GM19328 (cell line): ENCODE results near the gene ACTG1.
"Not testable (repeated sequence)": the region's sequence is repeated elsewhere in the genome, so short reads cannot be mapped to it uniquely, and the experiment has no call there.

Source experiments
- ATAC-seq: cut with Tn5 transposase; IDR thresholded peaks from one replicate; pipeline ENCODE4 v1.9.1; 2021; ENCODE audit warnings: mild to moderate bottlenecking, moderate library complexity; ENCODE audit not compliant: unreplicated experiment

Gene ACTG1

DNA sequence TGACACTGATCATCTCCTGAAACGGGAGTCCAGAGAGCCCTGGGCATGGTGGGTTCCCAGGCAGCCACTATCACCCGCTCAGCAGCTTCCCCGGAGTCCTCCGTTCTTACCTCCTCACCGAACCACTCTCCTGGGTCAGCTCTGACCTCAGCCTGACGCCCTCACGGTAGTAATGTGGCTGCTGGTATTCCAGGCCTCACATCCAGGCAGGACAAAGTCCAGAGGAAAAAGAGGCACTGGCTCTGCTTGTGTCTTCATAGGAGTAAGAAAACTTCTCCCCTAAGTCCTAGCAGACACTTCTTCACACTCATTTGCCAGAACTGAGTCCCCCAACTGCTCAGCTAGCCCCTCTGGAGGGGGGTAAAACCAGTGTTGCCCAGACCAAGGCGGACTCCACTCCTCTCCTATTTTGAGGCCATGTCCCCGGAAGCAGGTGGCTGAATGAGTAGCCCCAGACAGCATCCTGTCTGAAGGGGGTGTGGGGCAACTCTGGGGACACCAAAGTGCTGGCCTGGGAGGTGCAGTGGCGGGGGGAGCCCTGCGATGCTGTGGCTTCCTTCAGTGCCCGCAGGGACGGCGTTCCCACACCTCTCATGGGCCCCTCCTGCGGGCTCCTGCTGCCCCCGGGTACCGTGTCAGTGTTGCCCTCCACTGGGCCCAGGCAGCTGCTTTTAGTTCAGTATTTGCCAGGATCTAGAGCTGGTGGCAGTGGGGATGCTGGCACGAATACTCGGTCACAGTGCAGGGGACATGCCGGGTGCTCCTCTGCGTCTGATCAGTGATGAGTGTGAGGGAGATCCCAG, 20.9 kb upstream of the ACTG1 start:
- ATAC-seq: no peak

DNA sequence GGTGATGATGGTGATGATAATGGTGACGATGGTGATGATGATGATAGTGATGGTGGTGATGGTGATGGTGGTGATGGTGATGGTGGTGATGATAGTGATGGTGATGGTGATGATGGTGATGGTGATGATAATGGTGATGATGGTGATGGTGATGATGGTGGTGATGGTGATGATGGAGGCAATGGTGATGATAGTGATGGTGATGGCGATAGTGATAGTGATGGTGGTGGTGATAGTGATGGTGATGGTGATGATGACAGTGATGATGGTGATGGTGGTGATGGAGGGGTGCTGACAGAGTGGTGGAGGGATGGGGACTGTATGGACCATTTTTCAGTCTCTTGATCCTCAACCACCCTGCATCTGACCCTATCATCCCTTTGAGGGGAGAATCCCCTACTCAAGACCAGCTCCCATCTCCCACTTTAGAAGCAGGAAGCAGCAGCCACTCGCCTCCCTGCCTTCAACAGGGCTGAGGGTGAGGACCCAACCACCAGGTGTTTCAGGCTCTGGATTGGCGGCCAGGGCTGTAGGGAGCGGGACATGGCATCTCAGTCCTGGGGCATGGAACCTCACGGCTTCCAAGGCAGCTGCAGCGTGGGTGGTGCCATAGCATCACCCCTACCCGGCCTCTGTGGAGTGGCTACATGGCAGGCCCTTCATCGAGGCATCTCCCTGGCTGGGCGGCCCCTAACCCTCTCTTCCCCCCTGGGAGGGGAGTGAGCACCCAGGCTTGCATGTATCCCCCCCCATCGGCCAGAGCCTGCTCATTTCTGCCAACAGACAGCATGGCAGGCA, 20.1 kb upstream of the ACTG1 start:
- ATAC-seq: no peak

DNA sequence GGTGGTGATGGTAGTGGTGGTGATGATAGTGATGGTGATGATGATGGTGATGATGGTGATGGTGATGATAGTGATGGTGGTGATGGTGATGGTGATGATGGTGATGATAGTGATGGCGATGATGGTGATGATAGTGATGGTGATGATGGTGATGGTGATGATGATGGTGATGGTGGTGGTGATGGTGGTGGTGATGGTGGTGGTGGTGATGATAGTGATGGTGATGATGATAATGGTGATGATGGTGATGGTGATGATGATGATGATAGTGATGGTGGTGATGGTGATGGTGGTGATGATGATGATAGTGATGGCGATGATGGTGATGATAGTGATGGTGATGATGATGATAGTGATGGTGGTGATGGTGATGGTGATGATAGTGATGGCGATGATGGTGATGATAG, 19.4 kb upstream of the ACTG1 start:
- not testable (repeated sequence) for ATAC-seq

DNA sequence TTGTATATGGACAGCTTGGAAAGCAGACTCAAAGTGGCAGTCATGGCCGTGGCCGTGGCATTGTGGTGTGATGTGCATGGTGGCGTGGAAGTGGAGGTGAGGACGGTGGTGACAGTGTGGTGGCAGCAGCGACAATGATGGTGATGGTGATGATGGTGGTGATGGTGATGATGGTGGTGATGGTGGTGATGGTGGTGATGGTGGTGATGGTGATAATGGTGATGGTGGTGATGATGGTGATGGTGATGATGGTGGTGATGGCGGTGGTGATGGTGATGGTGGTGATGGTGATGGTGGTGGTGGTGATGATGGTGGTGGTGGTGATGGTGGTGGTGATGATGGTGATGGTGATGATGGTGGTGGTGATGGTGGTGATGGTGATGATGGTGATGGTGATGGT, 18.4 kb upstream of the ACTG1 start:
- ATAC-seq: not testable (repeated sequence)

DNA sequence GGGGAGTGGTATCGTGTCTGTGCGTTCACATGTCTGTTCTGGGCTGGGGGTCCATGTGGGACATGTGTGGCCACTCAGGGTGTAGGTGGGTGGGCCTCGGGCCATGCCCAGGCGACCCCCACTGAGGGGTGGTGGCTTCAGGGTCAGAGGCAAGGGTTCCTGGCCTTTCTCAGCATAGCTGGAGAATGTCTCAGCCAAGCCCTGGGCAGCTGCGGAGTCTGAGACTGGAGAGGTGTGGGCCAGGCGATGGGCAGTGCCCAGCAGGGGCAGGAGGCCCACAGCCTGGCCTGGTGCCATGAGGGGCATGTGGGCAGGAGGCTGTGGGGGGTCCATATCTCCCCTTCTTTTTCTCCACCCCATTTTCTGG, 16.8 kb upstream of the ACTG1 start:
- no peak for ATAC-seq

- no peak for ATAC-seq
These were observed 16.2 kb upstream of the ACTG1 start for GRCh38 chr17:81528651-81529436.

GRCh38 chr17:81528384-81528650, 15.7 kb upstream of the ACTG1 start:
- no peak for ATAC-seq

DNA sequence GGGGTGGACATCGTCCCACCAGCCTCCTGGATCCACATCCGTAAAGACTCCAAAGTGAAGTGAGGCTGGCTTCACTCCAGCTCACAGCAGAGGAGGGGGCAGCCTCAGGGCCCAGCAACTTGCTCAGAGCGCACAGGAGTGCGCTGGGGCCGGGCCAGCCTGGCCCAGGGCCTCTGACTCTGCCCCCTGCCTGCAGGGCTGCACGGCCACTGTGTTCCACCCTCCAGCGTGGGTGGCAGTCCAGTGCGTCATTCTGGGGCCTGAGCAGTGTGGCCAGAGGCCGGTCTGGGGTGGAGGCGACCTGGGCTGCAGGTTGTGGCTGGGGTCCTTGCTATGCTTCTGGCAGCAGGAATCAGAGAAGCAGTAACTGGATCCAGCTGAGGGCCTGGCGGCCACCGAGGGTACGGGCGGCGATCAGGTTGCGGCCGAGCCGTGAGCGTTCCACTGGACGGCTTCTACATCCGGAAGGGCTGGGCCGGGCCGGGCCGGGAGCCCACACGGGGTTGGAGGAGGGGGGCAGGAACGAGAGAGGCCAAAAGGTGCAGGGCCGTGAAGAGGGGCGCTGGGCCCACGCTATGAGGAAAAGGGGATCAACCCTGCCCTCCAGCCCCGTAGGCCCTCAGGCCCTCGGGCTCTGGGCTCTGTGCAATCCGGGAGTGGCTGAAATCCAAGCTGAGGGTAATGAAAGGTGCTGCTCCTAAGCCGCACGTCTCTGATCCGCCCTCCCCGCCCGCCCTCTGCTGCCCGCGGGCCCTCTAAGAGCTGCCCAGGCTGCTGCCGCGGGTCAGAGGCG, 15.2 kb upstream of the ACTG1 start, which contains the start of gene FSCN2:
TSS of gene FSCN2 (plus strand) at position 787 of the 793 bp plus-strand sequence. CDS start 155 bp downstream, outside the sequence.
- no peak for ATAC-seq

- no peak for ATAC-seq
These were observed 14.3 kb upstream of the ACTG1 start for GRCh38 chr17:81526662-81527571.

DNA sequence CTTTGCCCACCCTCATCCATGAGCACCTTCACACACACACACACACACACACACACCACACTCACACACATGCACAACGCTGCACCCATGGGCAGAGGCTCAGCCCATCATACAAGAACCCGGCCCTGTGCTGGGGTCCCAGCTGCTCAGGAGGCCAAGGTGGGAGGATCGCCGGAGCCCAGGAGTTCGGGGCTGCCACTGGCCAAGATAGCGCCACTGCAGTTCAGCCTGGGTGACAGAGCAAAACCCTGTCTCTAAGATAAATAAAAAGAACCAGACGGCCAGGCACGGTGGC, 12.2 kb upstream of the ACTG1 start:
- ATAC-seq: no peak

DNA sequence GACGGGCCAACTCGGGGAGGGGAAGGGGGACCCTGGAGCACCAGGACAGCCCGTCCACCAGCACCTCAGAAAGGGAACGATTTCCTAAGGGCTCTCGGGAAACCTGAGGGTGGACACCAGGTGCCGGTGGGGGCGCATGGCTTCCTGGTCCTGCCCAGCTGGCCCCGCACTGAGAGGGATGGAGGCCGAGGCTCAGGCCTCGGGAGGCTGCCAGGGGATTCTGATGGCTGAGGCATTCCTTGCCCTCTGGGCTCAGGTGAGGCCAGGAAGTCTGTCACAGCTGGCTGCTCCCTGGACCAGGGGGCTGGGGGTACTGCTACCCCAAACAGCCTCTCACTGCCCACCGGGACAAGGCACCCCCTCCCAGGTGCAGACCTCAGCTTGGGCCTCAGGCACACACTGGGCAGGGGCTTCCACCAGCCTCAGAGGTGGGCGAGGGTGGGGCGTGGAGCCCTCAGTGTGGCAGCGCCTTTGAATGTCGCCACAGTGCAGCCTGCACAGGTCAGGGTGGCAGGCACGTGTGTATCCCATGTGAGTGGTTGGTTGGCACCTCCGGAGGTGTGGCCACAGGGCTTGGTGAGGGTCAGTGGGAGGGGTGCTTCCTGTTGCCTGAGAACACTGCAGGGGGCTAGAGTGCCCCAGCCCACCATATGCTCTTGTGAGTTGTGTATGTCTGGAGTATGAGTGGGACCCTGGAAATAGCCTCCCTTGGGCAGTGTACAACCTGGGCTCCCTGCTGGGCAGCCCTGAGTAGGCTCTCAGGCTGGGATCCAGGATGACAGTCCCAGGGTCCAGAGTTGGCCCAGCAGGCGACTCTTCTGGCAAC, 11.7 kb upstream of the ACTG1 start:
- ATAC-seq: no peak

- no peak for ATAC-seq
These were observed 10.9 kb upstream of the ACTG1 start for GRCh38 chr17:81523402-81524038.

DNA sequence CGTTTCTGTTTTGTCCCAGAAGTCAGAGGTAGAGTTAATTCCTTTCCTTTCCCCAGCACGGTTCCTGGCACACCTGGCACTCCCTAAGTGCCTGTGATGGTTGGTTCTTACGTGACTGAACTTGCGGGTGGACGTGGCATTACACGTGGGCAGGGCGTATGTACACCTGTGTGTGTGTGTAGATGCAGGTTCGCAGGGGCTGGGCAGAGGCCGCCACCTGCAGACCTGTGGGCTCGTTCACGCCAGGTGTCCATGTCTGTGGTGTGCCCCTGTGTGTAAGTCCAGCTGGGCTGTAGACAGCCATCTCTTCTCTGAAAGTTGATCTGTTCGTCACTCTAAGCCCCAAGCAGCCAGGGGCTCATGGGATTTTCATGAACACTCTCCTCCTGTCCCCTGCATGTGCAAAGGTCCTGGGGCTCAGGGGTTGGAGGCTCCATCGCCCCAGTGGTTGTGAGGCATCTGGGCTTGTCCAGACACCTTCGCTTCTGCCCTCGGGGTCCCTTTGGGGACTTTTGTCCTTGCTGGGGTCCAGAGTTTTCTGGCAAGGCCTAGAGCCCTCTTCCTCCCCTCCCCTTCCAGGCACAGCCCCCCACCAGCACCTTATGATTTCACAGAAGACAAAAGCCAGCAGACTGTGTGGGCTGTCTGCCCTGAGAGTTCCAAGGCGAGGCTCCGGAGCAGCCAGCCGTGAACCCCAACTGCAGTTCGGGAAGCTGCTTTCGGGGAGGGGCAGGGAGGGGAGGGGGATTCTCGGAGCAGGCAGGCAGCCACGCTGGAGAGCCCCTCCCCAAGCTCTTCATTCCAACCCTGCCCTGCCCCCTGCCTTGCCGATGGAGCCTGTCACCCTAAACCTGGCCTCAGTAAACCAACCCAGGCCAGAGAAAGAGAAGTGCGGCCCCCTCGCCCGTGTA, 10.1 kb upstream of the ACTG1 start:
- no peak for ATAC-seq

DNA sequence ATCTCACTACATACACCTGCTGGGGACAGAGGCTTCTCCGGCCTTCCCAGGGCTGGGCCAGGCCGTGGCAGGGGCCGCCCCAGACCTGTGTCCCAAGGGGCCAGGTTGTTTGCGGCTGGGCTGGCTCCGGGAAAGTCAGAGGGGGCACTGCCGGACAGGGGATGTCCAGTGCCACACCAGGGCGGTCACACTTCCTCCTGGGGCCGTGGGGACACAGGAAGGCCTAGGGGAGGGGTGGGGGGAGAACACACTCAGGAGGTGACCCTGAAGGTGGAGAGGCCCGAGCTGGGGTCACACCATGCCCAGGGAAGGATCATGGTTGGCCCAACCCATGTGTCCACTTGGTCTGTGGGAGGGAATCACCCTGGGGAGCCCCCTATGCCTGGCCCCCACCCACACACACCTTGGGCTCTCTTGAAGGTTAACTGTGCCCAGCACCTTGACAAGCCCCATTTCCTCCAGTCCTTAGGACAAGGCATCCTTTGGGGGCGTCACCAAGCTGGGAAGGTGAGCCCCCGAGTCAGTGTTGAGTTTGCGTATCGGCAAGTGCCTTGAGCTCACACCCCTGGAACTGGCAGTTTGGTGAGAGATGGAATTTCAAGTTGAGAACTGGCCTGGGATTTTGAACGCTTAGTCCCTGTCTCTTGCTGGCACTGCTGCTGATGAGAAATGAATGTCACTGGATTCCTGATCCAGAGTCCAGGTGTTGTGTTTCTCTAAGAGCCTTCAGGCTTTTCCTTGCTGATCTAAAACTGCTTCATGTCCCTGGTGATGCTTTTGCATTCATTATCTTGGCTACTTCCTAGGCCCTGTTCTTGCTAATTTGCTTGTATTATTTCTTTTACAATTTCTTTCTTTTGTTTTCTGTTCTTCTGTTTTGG, 7.7 kb upstream of the ACTG1 start:
- ATAC-seq: no peak

DNA sequence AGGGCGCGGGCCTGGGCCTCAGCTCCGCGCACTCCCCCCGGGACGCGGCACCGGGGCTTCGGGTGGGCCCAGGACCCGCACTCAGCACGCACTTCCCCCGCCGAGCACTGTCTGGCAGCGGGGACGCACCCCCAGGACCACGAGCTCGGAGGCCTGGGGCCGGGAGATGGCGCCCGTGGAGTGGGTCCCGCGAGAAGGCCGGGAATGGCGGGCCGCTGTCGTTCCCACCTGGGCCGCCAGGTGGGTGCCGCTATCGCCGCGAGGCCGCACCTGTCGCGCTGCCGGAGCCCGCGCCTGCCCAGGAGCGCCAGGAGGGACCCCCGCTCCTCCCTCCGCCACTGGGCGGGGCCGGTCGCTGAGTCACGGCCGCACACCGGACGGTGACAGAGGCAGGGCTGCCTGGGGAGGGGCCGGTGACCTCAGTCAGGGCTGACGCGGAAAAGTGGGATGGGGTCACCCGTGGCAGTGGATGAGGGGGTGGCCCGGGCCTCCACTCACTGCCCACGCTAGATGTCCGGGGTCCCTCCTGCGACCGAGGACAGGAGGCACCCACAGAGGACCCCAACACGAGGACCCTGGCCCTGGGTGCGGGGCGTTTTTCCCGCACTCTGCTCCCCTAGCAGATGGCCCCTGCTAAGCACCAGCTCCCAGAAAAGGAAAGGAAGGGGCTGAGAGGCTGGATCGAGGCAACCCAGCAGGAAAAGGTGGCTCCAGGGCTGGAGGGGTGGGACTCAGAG, 6.9 kb upstream of the ACTG1 start:
- ATAC-seq: no peak

DNA sequence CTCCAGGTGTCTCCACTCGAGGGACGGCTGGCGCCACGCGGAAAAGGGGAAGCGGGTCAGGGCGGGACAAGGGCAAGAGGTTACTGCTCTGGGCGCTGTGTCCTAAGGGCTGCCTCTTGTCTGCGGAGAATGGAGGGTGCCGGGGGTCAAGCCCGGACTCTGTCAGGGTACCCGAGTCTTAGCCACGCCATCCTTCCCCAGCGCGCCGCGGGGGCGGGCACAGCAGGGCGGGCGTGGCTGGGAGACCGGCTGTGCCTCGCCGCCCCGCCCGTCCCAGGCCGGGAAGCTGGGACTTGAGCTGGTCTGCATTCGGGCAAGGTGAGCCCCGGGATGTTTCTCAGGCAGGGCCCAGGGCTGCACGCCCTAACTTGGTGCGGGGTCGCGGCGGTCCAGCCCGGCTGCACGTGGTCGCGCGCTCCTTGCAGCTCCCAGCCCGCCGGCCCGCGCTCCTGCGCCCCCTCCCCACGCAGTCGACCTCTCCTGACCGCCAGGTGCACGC, 6.2 kb upstream of the ACTG1 start:
- no peak for ATAC-seq
